Activated T-cell treated with anti-CD3 and anti-CD28 coated beads, Interleukin-2, amount 50 U/mL, for 72 hours (primary cell): ENCODE data around the gene UBE2J2. TPM values are rescaled to one million over a fixed set of nuclear protein-coding genes. Genes with fewer than 3 reads are reported as not detected.

Experiments used
- ATAC-seq, 2 donors: fragments of 150-1000 bp; cut with Tn5 transposase; replicated peaks in 1 of 2; 2 replicates each; pipeline ENCODE4 v1.10.0; 2021; ENCODE audit warnings: moderate library complexity in 2 of 2, mild to moderate bottlenecking in 1 of 2
- DNase-seq, 2 donors: peaks; one replicate each; pipeline ENCODE4 v3.0.0; 2021 to 2022; ENCODE audit warnings: mixed read lengths in 1 of 2
- H3K27ac Mint-ChIP-seq: one replicate; pipeline ENCODE4 v1.8.0; 2022; ENCODE audit warnings: mild to moderate bottlenecking, moderate library complexity, mixed read lengths
- H3K27me3 Mint-ChIP-seq: one replicate; pipeline ENCODE4 v1.8.0; 2022; ENCODE audit warnings: low read depth, mixed read lengths
- H3K36me3 Mint-ChIP-seq, 2 donors: one replicate each; pipeline ENCODE4 v1.8.0; 2022; ENCODE audit warnings: mixed read lengths in 2 of 2, mild to moderate bottlenecking in 1 of 2; ENCODE audit not compliant: insufficient read depth in 2 of 2
- H3K4me1 Mint-ChIP-seq: one replicate; pipeline ENCODE4 v1.8.0; 2022; ENCODE audit warnings: low read depth, mixed read lengths
- H3K4me3 Mint-ChIP-seq, 2 donors: one replicate each; pipeline ENCODE4 v1.8.0; 2022; ENCODE audit warnings: mild to moderate bottlenecking in 2 of 2, mixed read lengths in 2 of 2, moderate library complexity in 2 of 2
- H3K9me3 Mint-ChIP-seq, 2 donors: one replicate each; pipeline ENCODE4 v1.8.0; 2022; ENCODE audit warnings: mixed read lengths in 2 of 2
- total RNA-seq, 2 donors: library from RNA; stranded (reverse); gene quantifications; one replicate each; pipeline ENCODE4 v1.2.3, GENCODE V29; 2022

The UBE2J2 gene
- total RNA-seq, 2 donors from 2014 or later: 63.5 to 77.8 TPM

GRCh38 chr1:1239227-1239613 lies 34.4 kb downstream of the UBE2J2 start:
- H3K4me1 Mint-ChIP-seq: peaks cover 6% of the 10 kb centered on the region
- ATAC-seq: no peak
- H3K4me3 Mint-ChIP-seq: no peak overlapping the region
- DNase-seq: no peak
- no peaks in the 10 kb centered on the region for H3K9me3 Mint-ChIP-seq
- H3K27me3 Mint-ChIP-seq: no peaks in the 10 kb centered on the region
- H3K27ac Mint-ChIP-seq: no peak overlapping the region
- H3K36me3 Mint-ChIP-seq: no peaks in the 10 kb centered on the region

GRCh38 chr1:1238702-1239178 lies 34.9 kb downstream of the UBE2J2 start:
- DNase-seq (no peak), ATAC-seq (no peak)
- H3K9me3 Mint-ChIP-seq: no peaks in the 10 kb centered on the region
- H3K4me3 Mint-ChIP-seq: no peak overlapping the region
- peaks cover 11% of the 10 kb centered on the region for H3K4me1 Mint-ChIP-seq
- no peak overlapping the region for H3K27ac Mint-ChIP-seq
- H3K27me3 Mint-ChIP-seq: no peaks in the 10 kb centered on the region
- no peaks in the 10 kb centered on the region for H3K36me3 Mint-ChIP-seq

GRCh38 chr1:1237874-1238701 lies 35.6 kb downstream of the UBE2J2 start:
- H3K4me1 Mint-ChIP-seq: peaks cover 17% of the 10 kb centered on the region
- no peak for DNase-seq
- peak; percentile 22 to 49 for ATAC-seq
- peaks cover 3% of the 10 kb centered on the region in 2 donors for H3K36me3 Mint-ChIP-seq
- H3K27me3 Mint-ChIP-seq: no peaks in the 10 kb centered on the region
- H3K9me3 Mint-ChIP-seq: peaks cover 0 to 1% of the 10 kb centered on the region in 2 donors
- no peak overlapping the region for H3K27ac Mint-ChIP-seq
- H3K4me3 Mint-ChIP-seq: no peak overlapping the region

- no peak for ATAC-seq
Observed at GRCh38 chr1:1236945-1237873, 36.4 kb downstream of the UBE2J2 start.

GRCh38 chr1:1236176-1236763 lies 37.4 kb downstream of the UBE2J2 start:
- H3K36me3 Mint-ChIP-seq: peaks cover 3 to 5% of the 10 kb centered on the region in 2 donors
- peaks cover 0 to 1% of the 10 kb centered on the region in 2 donors for H3K9me3 Mint-ChIP-seq
- no peaks in the 10 kb centered on the region for H3K27me3 Mint-ChIP-seq
- ATAC-seq: no peak
- no peak overlapping the region for H3K27ac Mint-ChIP-seq
- H3K4me1 Mint-ChIP-seq: peaks cover 17% of the 10 kb centered on the region
- H3K4me3 Mint-ChIP-seq: no peak overlapping the region
- DNase-seq: no peak

More at GRCh38 chr1:1236945-1237873, 36.4 kb downstream of the UBE2J2 start:
- H3K36me3 Mint-ChIP-seq: peaks cover 3% of the 10 kb centered on the region in 2 donors
- peaks cover 17% of the 10 kb centered on the region for H3K4me1 Mint-ChIP-seq
- no peak for DNase-seq
- H3K27me3 Mint-ChIP-seq: no peaks in the 10 kb centered on the region
- H3K4me3 Mint-ChIP-seq: no peak overlapping the region
- no peak overlapping the region for H3K27ac Mint-ChIP-seq
- H3K9me3 Mint-ChIP-seq: peaks cover 0 to 1% of the 10 kb centered on the region in 2 donors

- Mint-ChIP-seq H3K4me1 (peaks cover 27% of the 10 kb centered on the region), H3K27me3 (no peaks in the 10 kb centered on the region), H3K9me3 (peaks cover 0 to 1% of the 10 kb centered on the region in 2 donors), H3K4me3 (no peak overlapping the region), H3K27ac (no peak overlapping the region), H3K36me3 (peaks cover 7 to 12% of the 10 kb centered on the region in 2 donors)
- ATAC-seq (no peak), DNase-seq (no peak)
Observed at GRCh38 chr1:1235016-1235744, 38.5 kb downstream of the UBE2J2 start.

- H3K4me1 Mint-ChIP-seq: peaks cover 36% of the 10 kb centered on the region
- H3K36me3 Mint-ChIP-seq: peaks cover 7 to 18% of the 10 kb centered on the region in 2 donors
- peak overlapping the region; percentile 98 for H3K27ac Mint-ChIP-seq
- peak overlapping the region; percentile 84 to 96 for H3K4me3 Mint-ChIP-seq
- DNase-seq: no peak
- no peak for ATAC-seq
- peaks cover 0 to 1% of the 10 kb centered on the region in 2 donors for H3K9me3 Mint-ChIP-seq
- no peaks in the 10 kb centered on the region for H3K27me3 Mint-ChIP-seq
Observed at GRCh38 chr1:1234180-1234808, 39.4 kb downstream of the UBE2J2 start.

GRCh38 chr1:1233567-1233892 lies 40.1 kb downstream of the UBE2J2 start:
- Mint-ChIP-seq H3K36me3 (peaks cover 7 to 18% of the 10 kb centered on the region in 2 donors), H3K9me3 (peaks cover 0 to 1% of the 10 kb centered on the region in 2 donors), H3K27ac (peak overlapping the region; percentile 98), H3K4me1 (peaks cover 37% of the 10 kb centered on the region), H3K4me3 (peak overlapping the region; percentile 84 to 96), H3K27me3 (no peaks in the 10 kb centered on the region)
- no peak for ATAC-seq
- DNase-seq: no peak

- peak overlapping the region; percentile 98 for H3K27ac Mint-ChIP-seq
- ATAC-seq (no peak), DNase-seq (no peak)
- peaks cover 7 to 18% of the 10 kb centered on the region in 2 donors for H3K36me3 Mint-ChIP-seq
- H3K4me1 Mint-ChIP-seq: peaks cover 37% of the 10 kb centered on the region
- peaks cover 0 to 1% of the 10 kb centered on the region in 2 donors for H3K9me3 Mint-ChIP-seq
- no peaks in the 10 kb centered on the region for H3K27me3 Mint-ChIP-seq
- H3K4me3 Mint-ChIP-seq: peak overlapping the region; percentile 84 to 96
Observed at GRCh38 chr1:1232796-1233566, 40.7 kb downstream of the UBE2J2 start.

- H3K4me1 Mint-ChIP-seq: peaks cover 37% of the 10 kb centered on the region
- no peak for DNase-seq
- no peaks in the 10 kb centered on the region for H3K27me3 Mint-ChIP-seq
- no peak for ATAC-seq
- H3K4me3 Mint-ChIP-seq: peak within 1 kb of the TSS; percentile 93 to 100
- H3K36me3 Mint-ChIP-seq: peaks cover 7 to 18% of the 10 kb centered on the region in 2 donors
- H3K9me3 Mint-ChIP-seq: peaks cover 0 to 1% of the 10 kb centered on the region in 2 donors
- H3K27ac Mint-ChIP-seq: peak within 1 kb of the TSS; percentile 99
Observed at GRCh38 chr1:1232208-1232795, 41.4 kb downstream of the UBE2J2 start, which contains the start of gene B3GALT6. B3GALT6 (plus strand) TSS chr1:1232237; CDS start chr1:1232279, 42 bp downstream.
